GM12872 (cell line): ENCODE measurements around the gene LDLRAD3.

ENCODE experiments used
- TF ChIP-seq, protein P1 (sequence below): IDR thresholded peaks from 3 replicates; pipeline ENCODE4 v1.5.1; 2011; ENCODE audit warnings: low read depth, mild to moderate bottlenecking, low read length, moderate library complexity; ENCODE audit not compliant: insufficient read depth

Gene LDLRAD3

DNA sequence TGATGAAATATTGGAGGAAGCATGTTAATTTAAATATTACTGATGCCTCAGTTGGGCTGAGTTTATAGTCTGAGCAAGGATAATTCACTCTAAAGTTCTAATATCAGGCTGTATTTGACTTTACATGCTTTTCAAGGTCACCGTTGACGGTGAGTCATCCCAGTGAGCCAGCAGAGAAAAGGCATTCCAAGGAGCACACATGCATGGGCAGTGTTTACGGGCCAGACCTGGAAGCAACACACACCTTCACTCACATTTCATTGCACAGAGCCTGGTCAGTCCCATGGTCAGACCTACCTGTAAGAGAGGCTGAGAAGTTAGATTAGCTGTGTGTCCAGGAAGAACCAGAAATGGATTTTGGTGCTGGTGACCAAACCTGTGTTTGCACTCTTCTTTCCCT lies 291.9 kb downstream of the LDLRAD3 start:
- TF ChIP-seq, protein P1, sequence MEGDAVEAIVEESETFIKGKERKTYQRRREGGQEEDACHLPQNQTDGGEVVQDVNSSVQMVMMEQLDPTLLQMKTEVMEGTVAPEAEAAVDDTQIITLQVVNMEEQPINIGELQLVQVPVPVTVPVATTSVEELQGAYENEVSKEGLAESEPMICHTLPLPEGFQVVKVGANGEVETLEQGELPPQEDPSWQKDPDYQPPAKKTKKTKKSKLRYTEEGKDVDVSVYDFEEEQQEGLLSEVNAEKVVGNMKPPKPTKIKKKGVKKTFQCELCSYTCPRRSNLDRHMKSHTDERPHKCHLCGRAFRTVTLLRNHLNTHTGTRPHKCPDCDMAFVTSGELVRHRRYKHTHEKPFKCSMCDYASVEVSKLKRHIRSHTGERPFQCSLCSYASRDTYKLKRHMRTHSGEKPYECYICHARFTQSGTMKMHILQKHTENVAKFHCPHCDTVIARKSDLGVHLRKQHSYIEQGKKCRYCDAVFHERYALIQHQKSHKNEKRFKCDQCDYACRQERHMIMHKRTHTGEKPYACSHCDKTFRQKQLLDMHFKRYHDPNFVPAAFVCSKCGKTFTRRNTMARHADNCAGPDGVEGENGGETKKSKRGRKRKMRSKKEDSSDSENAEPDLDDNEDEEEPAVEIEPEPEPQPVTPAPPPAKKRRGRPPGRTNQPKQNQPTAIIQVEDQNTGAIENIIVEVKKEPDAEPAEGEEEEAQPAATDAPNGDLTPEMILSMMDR: no peak

DNA sequence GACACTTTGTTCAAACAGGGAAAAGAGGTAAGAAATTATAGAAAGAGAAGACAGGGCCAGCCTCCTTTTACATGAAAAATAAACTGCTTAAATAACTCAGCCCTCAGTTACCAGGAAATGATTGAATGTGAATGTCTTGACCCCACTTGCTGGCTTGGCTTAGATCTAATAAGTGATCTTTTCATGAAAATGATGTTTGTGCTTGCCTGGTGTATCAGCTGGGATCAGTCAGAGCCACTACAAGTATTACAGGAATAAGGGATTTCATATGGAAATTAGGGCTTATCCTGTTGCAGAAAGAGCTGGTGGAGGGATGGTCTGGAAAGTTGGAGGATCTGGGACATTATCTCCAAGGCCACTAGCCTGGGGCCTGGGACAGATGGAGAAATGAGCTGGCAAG lies 293.5 kb downstream of the LDLRAD3 start:
- TF ChIP-seq, protein P1: no peak

DNA sequence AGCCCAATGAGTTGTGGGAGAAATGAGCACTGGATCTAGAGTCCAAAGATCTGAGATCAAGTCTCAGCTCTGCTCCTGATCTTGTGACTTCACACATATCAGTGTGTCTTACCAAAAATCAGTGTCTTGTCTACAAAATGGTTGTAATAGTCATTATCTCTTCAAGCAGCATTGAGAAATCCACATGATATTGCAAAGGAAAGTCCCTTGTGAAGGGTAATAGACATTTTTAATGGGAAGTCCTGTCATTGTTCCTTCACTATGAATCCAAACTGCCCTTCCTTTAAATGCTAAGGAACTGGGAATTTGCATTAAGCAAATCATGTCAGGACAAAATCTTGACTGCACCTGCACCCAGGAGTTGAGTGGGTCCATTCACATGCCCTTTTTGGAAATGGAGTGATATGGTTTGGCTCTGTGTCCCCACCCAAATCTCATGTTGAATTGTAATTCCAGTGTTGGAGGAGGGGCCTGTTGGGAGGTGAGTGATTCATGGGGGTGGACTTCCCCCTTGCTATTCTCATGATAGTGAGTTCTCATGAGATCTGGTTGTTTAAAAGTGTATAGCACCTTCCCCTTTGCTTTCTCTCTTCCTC lies 294.3 kb downstream of the LDLRAD3 start:
- TF ChIP-seq, protein P1: no peak

DNA sequence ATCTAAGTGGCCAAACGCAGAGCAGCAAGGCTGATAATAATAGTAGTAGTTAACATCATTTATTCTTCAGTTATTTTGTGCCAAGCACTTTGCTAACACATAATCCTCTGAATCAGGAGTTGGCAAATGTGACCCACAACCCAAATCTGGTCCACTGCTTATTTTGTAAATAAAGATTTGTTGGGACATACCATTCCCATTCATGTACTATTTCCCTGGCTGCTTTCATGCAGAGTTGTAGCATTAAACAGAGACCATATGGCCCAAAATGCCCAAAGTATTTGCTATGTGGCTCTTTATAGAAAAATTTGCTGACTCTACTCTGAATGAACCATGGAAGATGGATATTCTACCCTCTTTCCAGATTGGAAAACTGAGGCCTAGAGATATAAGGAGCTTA lies 295.0 kb downstream of the LDLRAD3 start:
- TF ChIP-seq, protein P1: no peak

DNA sequence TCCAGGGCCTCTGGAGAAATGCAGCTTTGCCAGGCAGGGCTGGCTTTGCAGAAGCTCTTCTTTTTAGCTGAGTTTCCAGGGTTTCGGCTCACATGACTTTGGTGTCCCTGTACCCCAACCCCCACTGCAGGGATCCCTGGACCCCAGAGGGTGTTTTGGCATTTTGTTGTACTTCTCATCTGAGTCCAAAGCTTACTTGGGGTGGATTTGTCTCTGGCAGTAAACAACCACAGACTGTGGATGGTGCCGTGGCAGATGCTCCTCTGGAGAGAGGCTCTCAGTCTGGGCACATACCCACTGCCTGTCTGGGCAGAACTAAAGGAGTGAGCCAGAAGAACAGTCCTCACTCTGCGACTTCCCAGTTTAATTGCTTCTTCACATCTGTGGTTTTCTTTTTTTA lies 295.8 kb downstream of the LDLRAD3 start:
- TF ChIP-seq, protein P1: no peak

DNA sequence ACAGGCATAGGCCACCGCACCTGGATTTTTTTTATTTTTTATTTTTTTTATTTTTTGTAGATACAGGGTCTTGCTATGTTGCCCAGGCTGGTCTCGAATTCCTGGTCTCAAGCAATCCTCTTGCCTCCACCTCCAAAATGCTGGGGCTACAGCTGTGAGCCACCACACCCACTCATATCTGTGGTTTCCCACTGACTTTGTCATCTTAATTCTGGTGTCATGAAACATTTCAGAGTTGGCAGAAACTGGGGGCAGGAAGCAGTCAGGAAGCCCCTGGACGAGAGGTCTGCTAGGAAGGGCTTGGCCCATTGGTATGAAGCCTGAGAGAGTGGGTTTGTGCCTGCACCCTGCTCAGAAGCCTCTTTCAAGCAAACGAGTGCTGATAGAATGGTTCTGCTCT lies 296.3 kb downstream of the LDLRAD3 start:
- TF ChIP-seq, protein P1: no peak

DNA sequence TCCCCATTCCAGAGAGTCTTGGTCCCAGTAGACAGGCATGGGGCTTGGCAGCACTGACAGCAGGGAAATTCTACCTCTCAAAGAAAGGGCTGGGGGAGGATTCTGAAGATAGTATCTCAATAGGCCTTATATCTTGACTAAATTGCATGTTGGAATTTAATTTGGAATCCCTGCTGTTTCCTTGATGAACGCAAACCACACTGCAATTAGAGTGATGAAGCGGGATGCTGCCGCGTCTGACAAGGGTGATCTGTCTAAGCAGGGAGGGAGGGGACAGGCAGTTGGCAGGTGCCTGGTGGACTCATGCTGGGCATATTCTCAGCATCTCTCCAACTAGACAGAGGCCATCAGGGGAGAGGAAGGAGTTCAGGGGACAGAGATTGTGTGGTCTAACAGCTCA lies 296.9 kb downstream of the LDLRAD3 start:
- TF ChIP-seq, protein P1: no peak
